HCT116 (cell line): ENCODE results near the gene MAGI3. TPM values are rescaled to one million over a fixed set of nuclear protein-coding genes. Genes with fewer than 3 reads are reported as not detected.

ENCODE experiments used
- ATAC-seq: fragments of 200-7000 bp; cut with Tn5 transposase; 2 replicates; pipeline ENCODE4 v1.9.1; 2020; ENCODE audit warnings: mild to moderate bottlenecking, moderate library complexity
- BruUV-seq: library from RNA; stranded (reverse); fragments of 400-500 nt; replicated peaks from 2 replicates; lab custom pipeline; 2021; lab: Mats Ljungman, UMichigan
- CTCF ChIA-PET: fragments of 300-600 bp; sonication (Branson Sonifier 250); formaldehyde crosslinking; loops from one replicate; lab custom pipeline; 2021; ENCODE audit warnings: antibody characterized with exemption; lab: Charles Lee
- POLR2A ChIA-PET: fragments of 300-600, 350-600 bp; sonication (Branson Sonifier 250); formaldehyde crosslinking; loops from one replicate; lab custom pipeline; 2021; ENCODE audit warnings: antibody characterized with exemption; lab: Charles Lee
- RAD21 ChIA-PET, 2 experiments: fragments of 300-600 bp; sonication (Branson Sonifier 250); formaldehyde crosslinking; loops; one replicate each; lab custom pipeline; 2023; ENCODE audit warnings: low total read pairs in 2 of 2; ENCODE audit not compliant: uncharacterized antibody in 2 of 2, unreplicated experiment in 2 of 2, low non-redundant PET in 1 of 2; lab: Charles Lee
- DNase-seq: peaks from one replicate; pipeline ENCODE4 v3.0.0-alpha.2; 2010; ENCODE audit warnings: low read depth, low spot score
- H2AFZ ChIP-seq: fragments of 200-600 bp; shearing (Covaris generic), sonication (generic); 2 replicates; pipeline ENCODE4 v1.6.1; 2017; ENCODE audit warnings: low read depth, mixed run types, mixed read lengths, antibody characterized with exemption, low read length; ENCODE audit not compliant: poor library complexity, severe bottlenecking
- H3K27ac ChIP-seq: 2 replicates; pipeline ENCODE4 v1.5.1; 2012; ENCODE audit warnings: low read depth, low read length
- H3K27me3 ChIP-seq: fragments of 200-600 bp; sonication (generic); 2 replicates; pipeline ENCODE4 v1.6.1; 2016; ENCODE audit warnings: mixed run types, low read length, mixed read lengths; ENCODE audit not compliant: insufficient read depth
- H3K36me3 ChIP-seq, 2 experiments: fragments of 200-500 bp in 1 of 2; fragments of 200-600 bp in 1 of 2; sonication (Bioruptor generic) in 1 of 2; sonication (generic) in 1 of 2; 2 replicates each; pipeline versions ENCODE4 v1.5.1 to v1.6.1; 2014 to 2016; ENCODE audit warnings: low read length in 2 of 2, inconsistent platforms in 1 of 2, mixed read lengths in 1 of 2, mixed run types in 1 of 2; ENCODE audit not compliant: insufficient read depth in 2 of 2, control insufficient read depth in 1 of 2
- H3K4me1 ChIP-seq, 2 experiments: fragments of 200-600 bp in 1 of 2; sonication (generic) in 1 of 2; 2 replicates each; pipeline versions ENCODE4 v1.5.1 to v1.6.1; 2012 to 2017; ENCODE audit warnings: low read length in 2 of 2, inconsistent platforms in 1 of 2, mild to moderate bottlenecking in 1 of 2, mixed read lengths in 1 of 2, mixed run types in 1 of 2, moderate library complexity in 1 of 2; ENCODE audit not compliant: insufficient read depth in 2 of 2, control insufficient read depth in 1 of 2
- H3K4me2 ChIP-seq: fragments of 200-600 bp; sonication (generic); 2 replicates; pipeline ENCODE4 v1.6.1; 2017; ENCODE audit warnings: mixed run types, low read length, mixed read lengths
- H3K4me3 ChIP-seq, 2 experiments: fragments of 200-600 bp in 1 of 2; sonication (generic) in 1 of 2; replicated peaks in 1 of 2; 2 replicates each; pipeline ENCODE4 v1.5.1; 2011 to 2016; ENCODE audit warnings: low read length in 2 of 2, control low read depth in 1 of 2, low read depth in 1 of 2, mild to moderate bottlenecking in 1 of 2, mixed read lengths in 1 of 2, mixed run types in 1 of 2
- H3K79me2 ChIP-seq: fragments of 200-600 bp; sonication (generic); 2 replicates; pipeline ENCODE4 v1.6.1; 2017; ENCODE audit warnings: mild to moderate bottlenecking, mixed run types, low read length, moderate library complexity, mixed read lengths; ENCODE audit not compliant: insufficient read depth
- H3K9ac ChIP-seq: fragments of 200-600 bp; sonication (generic); 2 replicates; pipeline ENCODE4 v1.6.1; 2016; ENCODE audit warnings: low read length, mixed read lengths
- H3K9me2 ChIP-seq: fragments of 200-600 bp; sonication (generic), shearing (Covaris generic); 2 replicates; pipeline ENCODE4 v1.6.1; 2017; ENCODE audit warnings: mixed run types, mild to moderate bottlenecking, moderate library complexity; ENCODE audit not compliant: insufficient read depth
- H3K9me3 ChIP-seq, 2 experiments: fragments of 200-500 bp in 1 of 2; fragments of 200-600 bp in 1 of 2; sonication (Bioruptor generic) in 1 of 2; sonication (generic) in 1 of 2; 2 replicates each; pipeline ENCODE4 v1.6.1; 2014 to 2017; ENCODE audit warnings: low read length in 2 of 2, mixed read lengths in 2 of 2, inconsistent platforms in 1 of 2, low read depth in 1 of 2, mild to moderate bottlenecking in 1 of 2, mixed run types in 1 of 2, moderate library complexity in 1 of 2; ENCODE audit not compliant: control insufficient read depth in 1 of 2, insufficient read depth in 1 of 2
- H4K20me1 ChIP-seq: fragments of 200-600 bp; sonication (generic), shearing (Covaris generic); 2 replicates; pipeline ENCODE4 v1.6.1; 2017; ENCODE audit warnings: mixed run types, mild to moderate bottlenecking, moderate library complexity; ENCODE audit not compliant: insufficient read depth
- CEBPB ChIP-seq: IDR thresholded peaks from 2 replicates; pipeline ENCODE4 v1.6.1; 2012; ENCODE audit warnings: low read depth
- CTCF ChIP-seq, 3 experiments: fragments of 200-600 bp in 1 of 3; sonication (generic) in 1 of 3; IDR thresholded peaks in 2 of 3; conservative IDR thresholded peaks in 1 of 3; 2 replicates each; pipeline ENCODE4 v1.5.1; 2012 to 2017; ENCODE audit warnings: low read depth in 2 of 3, low read length in 2 of 3, antibody characterized with exemption in 1 of 3, borderline replicate concordance in 1 of 3, control low read depth in 1 of 3, mild to moderate bottlenecking in 1 of 3, mixed read lengths in 1 of 3, mixed run types in 1 of 3, moderate library complexity in 1 of 3; ENCODE audit not compliant: insufficient read depth in 1 of 3
- ELF1 ChIP-seq: IDR thresholded peaks from 2 replicates; pipeline ENCODE4 v1.6.1; 2012; ENCODE audit warnings: low read depth, borderline replicate concordance
- EZH2phosphoT487 ChIP-seq: fragments of 200-600 bp; IDR thresholded peaks from 2 replicates; pipeline ENCODE4 v1.6.1; 2018; ENCODE audit warnings: antibody characterized with exemption, borderline replicate concordance
- FOSL1 ChIP-seq: IDR thresholded peaks from 2 replicates; pipeline ENCODE4 v1.6.1; 2012; ENCODE audit warnings: low read depth
- POLR2A ChIP-seq: IDR thresholded peaks from 2 replicates; pipeline ENCODE4 v1.7.0; 2011; ENCODE audit warnings: borderline replicate concordance; ENCODE audit not compliant: insufficient read depth, insufficient read length; ENCODE audit errors: extremely low read depth
- POLR2AphosphoS5 ChIP-seq: IDR thresholded peaks from 2 replicates; pipeline ENCODE4 v1.6.1; 2011; ENCODE audit warnings: mild to moderate bottlenecking, low read depth, low read length, moderate library complexity
- SIN3A ChIP-seq: IDR thresholded peaks from 2 replicates; pipeline ENCODE4 v1.6.1; 2012; ENCODE audit warnings: low read depth
- SRF ChIP-seq: IDR thresholded peaks from 2 replicates; pipeline ENCODE4 v1.6.1; 2012; ENCODE audit warnings: low read depth
- YY1 ChIP-seq: IDR thresholded peaks from 2 replicates; pipeline ENCODE4 v1.6.1; 2011; ENCODE audit warnings: low read length, low read depth, moderate library complexity, mild to moderate bottlenecking; ENCODE audit not compliant: insufficient replicate concordance; ENCODE audit errors: extremely low read depth
- ZNF274 ChIP-seq: fragments of 200-500 bp; sonication (Bioruptor generic); IDR thresholded peaks from 2 replicates; pipeline ENCODE4 v1.6.1; 2014; ENCODE audit warnings: mild to moderate bottlenecking, low read depth, low read length, inconsistent platforms
- intact Hi-C: fragments of 100-400 bp; cut with micrococcal nuclease; formaldehyde crosslinking; loops from 2 replicates; pipeline ENCODE4 v1.10.0; 2022
- total RNA-seq: library from RNA; stranded (reverse); gene quantifications from one replicate; pipeline ENCODE4 v1.2.1, GENCODE V29; 2021; ENCODE audit not compliant: unreplicated experiment

Gene MAGI3
- total RNA-seq, 1 experiment from 2014 or later: 11.8 TPM

- TF ChIP-seq POLR2A (no peak), CEBPB (no peak), ELF1 (no peak), SRF (no peak), FOSL1 (no peak), POLR2AphosphoS5 (no peak), YY1 (no peak), CTCF (IDR thresholded peaks at IDR 0.05 in 2 of 3, conservative IDR thresholded peaks at IDR 0.05 in 1 of 3; ENCODE audit: borderline replicate concordance in 1 of 3, insufficient read depth in 1 of 3, low read depth in 2 of 3, low read length in 2 of 3) (no peak), ZNF274 (no peak), SIN3A (no peak), EZH2phosphoT487 (no peak)
- H3K79me2 ChIP-seq: peaks cover 63% of the 10 kb centered on the region
- H3K36me3 ChIP-seq: no peaks in the 10 kb centered on the region
- peaks cover 19 to 58% of the 10 kb centered on the region in 2 experiments for H3K4me1 ChIP-seq
- no peak overlapping the region; a peak in 1 of 4 replicates for H3K4me3 ChIP-seq
- intact Hi-C loops: no loop called here
- no peaks in the 10 kb centered on the region for H3K27me3 ChIP-seq
- DNase-seq: no peak
- no peak overlapping the region for H2AFZ ChIP-seq
- no peak overlapping the region for H3K27ac ChIP-seq
- peaks cover 5% of the 10 kb centered on the region; the same call in 1 of the 2 replicates for H4K20me1 ChIP-seq
- no TSS peak for BruUV-seq
- peak overlapping the region; percentile 89; the same call in 1 of the 2 replicates for H3K4me2 ChIP-seq
- H3K9me3 ChIP-seq: no peaks in the 10 kb centered on the region
- ChIA-PET CTCF (no interaction called here), RAD21 (no interaction called here), POLR2A (interaction anchor here (0.5 kb wide), 1 partner anchor 820 kb away, joined by 3 read pairs; no protein-coding TSS in a partner anchor)
- H3K9me2 ChIP-seq: no peaks in the 10 kb centered on the region
- no peak for ATAC-seq
- H3K9ac ChIP-seq: no peak overlapping the region
Measured at GRCh38 chr1:113392541-113393128, 2.3 kb downstream of the MAGI3 start.
